Smooth muscle cell (in vitro differentiated cells): ENCODE measurements around the gene RAC3. TPM values are rescaled to one million over a fixed set of nuclear protein-coding genes. Genes with fewer than 3 reads are reported as not detected.

Experiments
- DNase-seq: peaks from one replicate; lab custom pipeline; 2025; ENCODE audit not compliant: unreplicated experiment; lab: John Stamatoyannopoulos, UW
- H2AFZ ChIP-seq: fragments of 200-600 bp; sonication (generic); 2 replicates; pipeline ENCODE4 v1.6.0; 2016; ENCODE audit warnings: antibody characterized with exemption, low read depth, mild to moderate bottlenecking
- H3F3A ChIP-seq: fragments of 200-600 bp; sonication (generic); 2 replicates; pipeline ENCODE4 v1.6.0; 2017; ENCODE audit warnings: antibody characterized with exemption, low read depth
- H3K27ac ChIP-seq: fragments of 200-600 bp; sonication (generic); 2 replicates; pipeline ENCODE4 v1.5.1; 2016; ENCODE audit warnings: low read depth, mild to moderate bottlenecking
- H3K27me3 ChIP-seq: fragments of 200-600 bp; sonication (generic); 2 replicates; pipeline ENCODE4 v1.6.1; 2016; ENCODE audit warnings: low read depth, mild to moderate bottlenecking
- H3K36me3 ChIP-seq: fragments of 200-600 bp; sonication (generic); 2 replicates; pipeline ENCODE4 v1.5.1; 2016; ENCODE audit warnings: low read depth
- H3K4me1 ChIP-seq: fragments of 200-600 bp; sonication (generic); 2 replicates; pipeline ENCODE4 v1.5.1; 2016; ENCODE audit warnings: low read depth
- H3K4me2 ChIP-seq: fragments of 200-600 bp; sonication (generic); 2 replicates; pipeline ENCODE4 v1.6.0; 2016; ENCODE audit warnings: mild to moderate bottlenecking
- H3K4me3 ChIP-seq: fragments of 200-600 bp; sonication (generic); 2 replicates; pipeline ENCODE4 v1.5.1; 2016; ENCODE audit warnings: mild to moderate bottlenecking
- H3K79me2 ChIP-seq: fragments of 200-600 bp; sonication (generic); 2 replicates; pipeline ENCODE4 v1.6.0; 2016; ENCODE audit warnings: low read depth, mild to moderate bottlenecking
- H3K9ac ChIP-seq: fragments of 200-600 bp; sonication (generic); 2 replicates; pipeline ENCODE4 v1.6.0; 2016; ENCODE audit warnings: low read depth
- H3K9me3 ChIP-seq: fragments of 200-600 bp; sonication (generic); replicated peaks from 2 replicates; pipeline ENCODE4 v1.5.1; 2016; ENCODE audit warnings: low read depth
- H4K20me1 ChIP-seq: fragments of 200-600 bp; sonication (generic); 2 replicates; pipeline ENCODE4 v1.6.0; 2016; ENCODE audit warnings: low read depth
- CTCF ChIP-seq: fragments of 200-600 bp; sonication (generic); IDR thresholded peaks from 2 replicates; pipeline ENCODE4 v1.5.1; 2017; ENCODE audit warnings: borderline replicate concordance, mild to moderate bottlenecking, antibody characterized with exemption; ENCODE audit not compliant: insufficient read depth, poor library complexity, severe bottlenecking
- WGBS: methylation state at CpG from one replicate; pipeline ENCODE4 v1.1.7; 2016; ENCODE audit warnings: low lambda C conversion rate; 5-methylcytosine and 5-hydroxymethylcytosine counted together
- polyA plus RNA-seq: library from polyadenylated mRNA; unstranded; fragments of >200 nt; fragmentation: Nextera tagmentation; extraction: Ambion mirVana; gene quantifications from 2 replicates; pipeline ENCODE4 v1.2.1, GENCODE V29; 2016
- total RNA-seq: library from RNA; depleted of rRNA; stranded (reverse); fragments of >200 nt; gene quantifications from 2 replicates; pipeline ENCODE4 v1.2.3, GENCODE V29; 2014

RAC3 gene
- total and polyA plus RNA-seq, 2 experiments from 2014 or later: 15.3 to 33.0 TPM

GRCh38 chr17:82007228-82007494, 24.3 kb upstream of the RAC3 start:
- Histone ChIP-seq H2AFZ (no peak overlapping the region), H3K36me3 (no peaks in the 10 kb centered on the region), H3K4me1 (peaks cover 6% of the 10 kb centered on the region), H3K9ac (no peak overlapping the region), H3K27me3 (no peaks in the 10 kb centered on the region), H3K4me2 (no peak overlapping the region), H3K9me3 (no peaks in the 10 kb centered on the region), H3F3A (peaks cover 12% of the 10 kb centered on the region), H3K4me3 (no peak overlapping the region), H3K79me2 (no peaks in the 10 kb centered on the region), H4K20me1 (no peaks in the 10 kb centered on the region), H3K27ac (no peak overlapping the region)
- DNase-seq: no peak
- no peak for TF ChIP-seq CTCF
- WGBS: 88% methylated on average over 6 of the region's 6 CpGs

DNA sequence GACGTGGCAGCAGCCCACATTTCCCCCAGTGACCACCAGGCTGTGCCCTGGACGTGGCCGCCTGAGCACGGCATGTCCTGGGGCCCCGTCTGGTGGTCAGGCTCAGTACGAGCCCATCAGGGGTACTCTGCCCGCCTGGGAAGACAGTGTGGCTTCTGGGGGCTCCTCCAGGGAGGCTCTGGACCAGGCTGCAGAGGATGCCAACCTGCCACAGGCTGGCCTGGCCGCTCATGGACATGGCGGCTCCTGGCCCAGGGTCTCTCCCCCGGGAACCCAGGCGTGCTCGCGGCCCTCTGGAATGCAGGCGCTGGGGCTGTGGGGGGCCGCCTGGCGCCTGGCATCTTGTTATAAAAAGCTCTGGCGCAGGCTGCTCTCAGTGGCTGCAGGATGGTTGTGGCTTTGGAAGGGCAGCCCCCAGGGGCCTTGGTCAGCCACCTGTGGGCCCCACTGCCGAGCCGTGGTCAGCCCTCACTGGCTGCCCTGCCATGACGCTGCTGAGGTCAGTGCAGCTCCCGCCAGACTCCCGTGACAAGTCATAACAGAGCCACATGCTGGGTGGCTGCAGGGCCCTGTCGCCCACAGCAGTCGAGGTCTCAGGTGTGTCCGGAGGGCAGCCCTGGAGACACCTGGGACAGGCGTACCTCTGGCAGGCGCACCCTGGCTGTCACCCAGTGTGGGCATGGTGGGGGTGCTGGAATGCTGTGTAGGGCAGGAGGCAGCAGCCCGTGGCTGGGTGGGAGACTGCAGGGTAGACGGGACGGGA, 23.8 kb upstream of the RAC3 start:
- TF ChIP-seq CTCF: no peak
- Histone ChIP-seq H2AFZ (no peak overlapping the region), H3K9me3 (no peaks in the 10 kb centered on the region), H3K4me1 (peaks cover 6% of the 10 kb centered on the region), H3F3A (peaks cover 7% of the 10 kb centered on the region), H3K36me3 (no peaks in the 10 kb centered on the region), H3K9ac (no peak overlapping the region), H3K4me3 (no peak overlapping the region), H3K79me2 (no peaks in the 10 kb centered on the region), H3K27ac (no peak overlapping the region), H4K20me1 (no peaks in the 10 kb centered on the region), H3K27me3 (no peaks in the 10 kb centered on the region), H3K4me2 (no peak overlapping the region)
- DNase-seq: no peak
- WGBS: 96% methylated on average over 30 of the region's 30 CpGs

- Histone ChIP-seq H3K9ac (no peak overlapping the region), H3K4me3 (no peak overlapping the region), H3K9me3 (no peaks in the 10 kb centered on the region), H3K27ac (no peak overlapping the region), H3K4me1 (peaks cover 6% of the 10 kb centered on the region), H3K4me2 (no peak overlapping the region), H2AFZ (no peak overlapping the region), H3F3A (no peaks in the 10 kb centered on the region), H3K27me3 (no peaks in the 10 kb centered on the region), H3K36me3 (no peaks in the 10 kb centered on the region), H4K20me1 (no peaks in the 10 kb centered on the region), H3K79me2 (no peaks in the 10 kb centered on the region)
- 95% methylated on average over 22 of the region's 26 CpGs for WGBS
- TF ChIP-seq CTCF: no peak
- DNase-seq: no peak
These were observed 23.1 kb upstream of the RAC3 start for GRCh38 chr17:82008258-82008940.
